ENCODE measurements around the gene CTCF. TPM values are rescaled to one million over a fixed set of nuclear protein-coding genes. Genes with fewer than 3 reads are reported as not detected.

The CTCF gene
- total RNA-seq, 2 experiments from 2014 or later: 43.8 to 46.4 TPM

DNA sequence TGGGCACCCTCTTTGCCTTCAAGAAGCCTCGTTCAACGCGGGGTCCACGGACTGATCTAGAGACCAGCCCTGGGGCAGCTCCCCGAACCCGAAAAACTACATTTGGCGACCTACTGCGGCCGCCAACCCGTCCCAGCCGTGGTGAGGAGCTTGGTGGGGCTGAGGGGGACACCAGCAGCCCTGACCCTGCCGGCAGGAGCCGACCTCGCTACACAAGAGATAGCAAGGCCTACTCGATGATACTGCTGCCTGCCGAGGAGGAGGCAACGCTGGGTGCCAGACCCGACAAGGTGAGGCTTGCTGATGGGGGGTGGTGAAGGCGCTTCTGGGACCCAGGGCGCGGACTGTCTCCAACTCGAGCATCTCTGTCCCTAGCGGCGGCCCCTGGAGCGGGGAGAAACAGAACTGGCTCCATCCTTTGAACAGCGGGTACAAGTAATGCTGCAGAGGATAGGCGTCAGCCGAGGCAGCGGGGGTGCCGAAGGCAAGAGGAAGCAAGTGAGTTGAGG is 92.1 kb downstream of the CTCF start:
- peaks cover 82% of the 10 kb centered on the region for H3K36me3 ChIP-seq (ENCODE audit: insufficient read depth, low read length)
- DNase-seq (peak in 1 of 14 experiments; percentile 25), ATAC-seq (ENCODE audit: poor library complexity) (no peak)
- TF ChIP-seq, protein P1, sequence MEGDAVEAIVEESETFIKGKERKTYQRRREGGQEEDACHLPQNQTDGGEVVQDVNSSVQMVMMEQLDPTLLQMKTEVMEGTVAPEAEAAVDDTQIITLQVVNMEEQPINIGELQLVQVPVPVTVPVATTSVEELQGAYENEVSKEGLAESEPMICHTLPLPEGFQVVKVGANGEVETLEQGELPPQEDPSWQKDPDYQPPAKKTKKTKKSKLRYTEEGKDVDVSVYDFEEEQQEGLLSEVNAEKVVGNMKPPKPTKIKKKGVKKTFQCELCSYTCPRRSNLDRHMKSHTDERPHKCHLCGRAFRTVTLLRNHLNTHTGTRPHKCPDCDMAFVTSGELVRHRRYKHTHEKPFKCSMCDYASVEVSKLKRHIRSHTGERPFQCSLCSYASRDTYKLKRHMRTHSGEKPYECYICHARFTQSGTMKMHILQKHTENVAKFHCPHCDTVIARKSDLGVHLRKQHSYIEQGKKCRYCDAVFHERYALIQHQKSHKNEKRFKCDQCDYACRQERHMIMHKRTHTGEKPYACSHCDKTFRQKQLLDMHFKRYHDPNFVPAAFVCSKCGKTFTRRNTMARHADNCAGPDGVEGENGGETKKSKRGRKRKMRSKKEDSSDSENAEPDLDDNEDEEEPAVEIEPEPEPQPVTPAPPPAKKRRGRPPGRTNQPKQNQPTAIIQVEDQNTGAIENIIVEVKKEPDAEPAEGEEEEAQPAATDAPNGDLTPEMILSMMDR (IDR thresholded peaks at IDR 0.05): no peak
- Mint-ChIP-seq H3K27me3 (no peaks in the 10 kb centered on the region), H3K27ac (no peak overlapping the region), H3K4me1 (ENCODE audit: low read depth) (peaks cover 21% of the 10 kb centered on the region), H3K4me3 (no peak overlapping the region), H3K36me3 (ENCODE audit: low read depth) (peaks cover 59% of the 10 kb centered on the region), H3K9me3 (no peaks in the 10 kb centered on the region)
- H3K4me3 ChIP-seq (ENCODE audit: low read length): no peak overlapping the region
- no peak overlapping the region for H3K27ac ChIP-seq (ENCODE audit: low read depth in 1 of 2, low read length in 2 of 2)
- POLR2A ChIA-PET: no interaction called here
- no peaks in the 10 kb centered on the region for H3K27me3 ChIP-seq (ENCODE audit: control insufficient read depth in 1 of 2, insufficient read depth in 2 of 2, low read length in 2 of 2)
- H3K4me1 ChIP-seq (ENCODE audit: insufficient read depth, low read length): peaks cover 20% of the 10 kb centered on the region
- CTCF ChIA-PET: no interaction called here
- intact Hi-C loops (cut with DNase I, micrococcal nuclease): no loop called here
- no peaks in the 10 kb centered on the region for H3K9me3 ChIP-seq (ENCODE audit: control insufficient read depth in 1 of 2, insufficient read depth in 1 of 2, low read length in 2 of 2)

DNA sequence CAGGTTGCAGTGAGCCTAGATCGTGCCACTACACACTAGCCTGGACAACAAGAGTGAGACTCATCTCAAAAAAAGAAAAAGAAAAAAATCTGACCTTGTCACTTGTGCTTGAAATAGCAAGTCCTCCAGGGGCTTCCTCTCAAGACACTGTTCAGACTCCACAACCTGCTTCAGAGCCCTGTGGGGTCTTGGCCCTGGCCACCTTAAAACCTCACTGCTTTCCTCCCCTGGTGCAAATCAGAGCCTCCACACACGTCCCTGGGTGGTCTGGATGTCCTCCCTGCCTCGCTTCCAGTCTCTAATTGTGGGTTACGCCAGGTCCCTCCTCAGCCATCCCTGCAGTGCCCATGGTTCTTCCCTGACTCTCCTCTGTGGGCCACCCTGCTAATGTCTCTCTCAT is 93.0 kb downstream of the CTCF start:
- ChIA-PET POLR2A (no interaction called here), CTCF (no interaction called here)
- H3K4me1 Mint-ChIP-seq (ENCODE audit: low read depth): peaks cover 16% of the 10 kb centered on the region
- intact Hi-C loops (cut with DNase I, micrococcal nuclease): no loop called here
- H3K4me3 ChIP-seq (ENCODE audit: low read length): no peak overlapping the region
- no peaks in the 10 kb centered on the region for H3K27me3 Mint-ChIP-seq
- H3K9me3 ChIP-seq (ENCODE audit: control insufficient read depth in 1 of 2, insufficient read depth in 1 of 2, low read length in 2 of 2): no peaks in the 10 kb centered on the region
- TF ChIP-seq, protein P1 (IDR thresholded peaks at IDR 0.05): no peak
- peaks cover 73% of the 10 kb centered on the region for H3K36me3 ChIP-seq (ENCODE audit: insufficient read depth, low read length)
- H3K36me3 Mint-ChIP-seq (ENCODE audit: low read depth): peaks cover 53% of the 10 kb centered on the region
- peak overlapping the region; percentile 24 for H3K27ac Mint-ChIP-seq
- H3K4me3 Mint-ChIP-seq: peak overlapping the region; percentile 43
- DNase-seq: no peak
- H3K27ac ChIP-seq (ENCODE audit: low read depth in 1 of 2, low read length in 2 of 2): no peak overlapping the region
- H3K9me3 Mint-ChIP-seq: no peaks in the 10 kb centered on the region
- ATAC-seq (ENCODE audit: poor library complexity): no peak
- H3K27me3 ChIP-seq (ENCODE audit: control insufficient read depth in 1 of 2, insufficient read depth in 2 of 2, low read length in 2 of 2): no peaks in the 10 kb centered on the region
- peaks cover 22% of the 10 kb centered on the region for H3K4me1 ChIP-seq (ENCODE audit: insufficient read depth, low read length)

DNA sequence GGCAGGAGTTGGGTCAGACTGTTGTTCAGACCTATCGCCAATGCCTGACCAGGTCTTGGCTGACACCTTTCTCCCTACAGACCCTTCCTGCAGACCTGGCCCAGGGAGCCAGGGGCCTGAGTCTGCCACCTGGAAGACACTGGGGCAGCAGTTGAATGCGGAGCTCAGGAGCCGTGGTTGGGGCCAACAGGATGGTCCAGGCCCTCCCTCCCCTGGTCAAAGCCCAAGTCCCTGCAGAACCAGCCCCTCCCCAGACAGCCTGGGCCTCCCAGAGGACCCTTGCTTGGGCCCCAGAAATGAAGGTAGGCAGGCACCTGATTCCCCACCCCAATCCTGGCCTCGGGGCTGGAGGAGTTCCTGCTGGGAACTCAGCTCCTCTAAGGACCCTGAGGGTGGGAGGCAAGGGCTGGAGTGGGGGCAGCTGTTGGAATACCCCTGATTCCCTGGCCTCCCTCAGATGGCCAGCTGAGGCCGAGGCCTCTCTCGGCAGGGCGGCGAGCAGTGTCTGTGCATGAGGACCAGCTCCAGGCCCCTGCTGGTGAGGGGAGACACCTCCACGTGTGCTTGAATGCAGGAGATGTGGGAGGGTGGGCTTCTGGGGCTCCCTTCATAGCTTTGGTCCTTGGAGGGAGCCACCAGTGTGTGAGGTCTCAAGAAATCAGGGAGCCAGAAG is 94.2 kb downstream of the CTCF start:
- POLR2A ChIA-PET: interaction anchor here (1.3 kb wide), 1 partner anchor 11 kb away, joined by 4 read pairs; the partner anchor contains the start of gene CARMIL2
- peaks cover 62% of the 10 kb centered on the region for H3K36me3 ChIP-seq (ENCODE audit: insufficient read depth, low read length)

More for the DNA sequence above, 94.2 kb downstream of the CTCF start:
- Mint-ChIP-seq H3K4me3 (peak overlapping the region; percentile 68), H3K27ac (no peak overlapping the region), H3K4me1 (ENCODE audit: low read depth) (peaks cover 18% of the 10 kb centered on the region), H3K9me3 (no peaks in the 10 kb centered on the region), H3K36me3 (ENCODE audit: low read depth) (peaks cover 46% of the 10 kb centered on the region), H3K27me3 (no peaks in the 10 kb centered on the region)
- peaks cover 26% of the 10 kb centered on the region for H3K4me1 ChIP-seq (ENCODE audit: insufficient read depth, low read length)
- ATAC-seq (ENCODE audit: poor library complexity) (no peak), DNase-seq (peak in 1 of 14 experiments; percentile 22)
- H3K4me3 ChIP-seq (ENCODE audit: low read length): no peak overlapping the region
- H3K9me3 ChIP-seq (ENCODE audit: control insufficient read depth in 1 of 2, insufficient read depth in 1 of 2, low read length in 2 of 2): no peaks in the 10 kb centered on the region
- CTCF ChIA-PET: no interaction called here
- intact Hi-C loops (cut with DNase I, micrococcal nuclease): no loop called here
- H3K27ac ChIP-seq (ENCODE audit: low read depth in 1 of 2, low read length in 2 of 2): no peak overlapping the region
- H3K27me3 ChIP-seq (ENCODE audit: control insufficient read depth in 1 of 2, insufficient read depth in 2 of 2, low read length in 2 of 2): no peaks in the 10 kb centered on the region
- TF ChIP-seq, protein P1 (IDR thresholded peaks at IDR 0.05): no peak

All from CD4-positive, alpha-beta T cell (primary cell).